ENCODE results near the gene GABBR1.

GABBR1 gene

DNA sequence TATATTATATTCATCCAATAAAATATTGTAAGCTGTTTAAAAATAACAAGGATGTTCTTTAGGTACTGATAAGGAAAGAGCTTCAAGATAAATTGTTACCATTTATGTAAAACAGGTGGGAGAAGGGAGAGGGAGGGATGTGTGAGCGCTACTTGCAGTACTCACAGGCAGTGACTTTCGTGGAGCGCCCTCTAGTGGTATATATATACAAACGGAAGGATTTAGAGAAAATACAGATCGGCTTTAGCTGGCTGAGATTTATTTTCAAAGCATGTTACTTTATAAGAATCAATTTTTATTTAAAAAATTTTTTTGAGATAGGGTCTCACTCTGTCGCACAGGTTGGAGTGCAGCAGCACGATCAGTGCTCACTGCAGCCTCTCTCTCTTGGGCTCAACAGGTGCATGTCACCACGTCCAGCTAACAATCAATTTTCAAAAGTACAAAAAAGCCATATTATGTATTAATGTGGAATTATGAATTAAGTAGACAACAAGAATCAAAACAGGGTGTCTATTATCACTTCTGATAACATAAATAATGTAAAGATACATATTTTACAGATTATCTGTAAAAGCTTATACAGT lies 20.6 kb upstream of the GABBR1 start:
- peak; percentile 61 for DNase-seq

DNA sequence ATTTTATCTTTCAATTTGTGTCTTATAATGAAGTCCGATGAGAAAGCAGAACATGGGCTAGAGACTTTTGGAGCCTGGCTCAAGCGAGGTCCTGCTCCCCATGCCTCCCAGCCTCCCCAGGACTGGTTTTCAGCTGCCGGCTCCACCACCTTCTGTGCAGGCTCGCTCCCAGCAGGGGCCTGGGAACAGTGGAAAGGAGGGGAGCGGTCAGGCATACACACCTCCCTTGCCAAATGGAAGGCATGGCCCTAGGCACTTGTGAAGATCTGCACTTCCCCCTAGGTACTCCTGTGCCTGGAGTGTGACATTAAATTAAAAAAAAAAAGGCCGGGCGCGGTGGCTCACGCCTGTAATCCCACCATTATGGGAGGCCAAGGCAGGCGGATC lies 19.2 kb upstream of the GABBR1 start:
- DNase-seq = no peak

DNA sequence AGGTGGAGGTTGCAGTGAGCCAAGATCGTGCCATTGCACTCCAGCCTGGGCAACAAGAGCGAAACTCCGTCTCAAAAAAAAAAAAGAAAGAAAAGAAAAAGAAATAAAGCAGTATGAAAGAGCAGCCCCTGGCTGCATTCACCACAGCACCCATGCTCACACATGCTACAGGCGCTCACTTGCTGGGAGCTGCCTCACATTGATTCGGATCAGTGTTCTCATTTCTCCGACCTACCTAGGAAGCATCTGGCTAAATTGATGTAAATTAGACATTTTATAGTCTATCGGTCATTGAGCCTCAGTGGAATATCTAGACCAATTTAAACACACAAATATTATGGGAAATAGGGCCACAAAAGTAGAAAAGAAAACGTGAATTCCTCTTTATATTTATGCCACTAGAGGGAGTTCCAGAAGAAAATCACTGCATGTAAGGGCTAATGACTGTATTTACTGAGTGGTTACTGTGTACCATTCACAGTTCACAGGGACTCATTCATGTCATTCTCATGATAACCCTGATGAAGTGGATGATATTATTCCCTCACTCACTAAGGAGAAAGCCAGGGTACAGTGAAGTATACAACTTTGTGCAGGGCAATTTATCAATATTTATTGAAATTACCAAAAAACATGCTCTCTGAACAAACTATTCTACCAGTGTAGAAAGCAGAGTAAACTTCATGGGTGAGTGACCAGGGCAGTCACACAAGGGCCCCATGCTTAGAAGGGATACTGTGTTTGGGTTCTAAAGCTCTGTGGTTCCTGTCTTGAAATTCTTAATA lies 18.6 kb upstream of the GABBR1 start:
- peak; percentile 36 for DNase-seq

DNA sequence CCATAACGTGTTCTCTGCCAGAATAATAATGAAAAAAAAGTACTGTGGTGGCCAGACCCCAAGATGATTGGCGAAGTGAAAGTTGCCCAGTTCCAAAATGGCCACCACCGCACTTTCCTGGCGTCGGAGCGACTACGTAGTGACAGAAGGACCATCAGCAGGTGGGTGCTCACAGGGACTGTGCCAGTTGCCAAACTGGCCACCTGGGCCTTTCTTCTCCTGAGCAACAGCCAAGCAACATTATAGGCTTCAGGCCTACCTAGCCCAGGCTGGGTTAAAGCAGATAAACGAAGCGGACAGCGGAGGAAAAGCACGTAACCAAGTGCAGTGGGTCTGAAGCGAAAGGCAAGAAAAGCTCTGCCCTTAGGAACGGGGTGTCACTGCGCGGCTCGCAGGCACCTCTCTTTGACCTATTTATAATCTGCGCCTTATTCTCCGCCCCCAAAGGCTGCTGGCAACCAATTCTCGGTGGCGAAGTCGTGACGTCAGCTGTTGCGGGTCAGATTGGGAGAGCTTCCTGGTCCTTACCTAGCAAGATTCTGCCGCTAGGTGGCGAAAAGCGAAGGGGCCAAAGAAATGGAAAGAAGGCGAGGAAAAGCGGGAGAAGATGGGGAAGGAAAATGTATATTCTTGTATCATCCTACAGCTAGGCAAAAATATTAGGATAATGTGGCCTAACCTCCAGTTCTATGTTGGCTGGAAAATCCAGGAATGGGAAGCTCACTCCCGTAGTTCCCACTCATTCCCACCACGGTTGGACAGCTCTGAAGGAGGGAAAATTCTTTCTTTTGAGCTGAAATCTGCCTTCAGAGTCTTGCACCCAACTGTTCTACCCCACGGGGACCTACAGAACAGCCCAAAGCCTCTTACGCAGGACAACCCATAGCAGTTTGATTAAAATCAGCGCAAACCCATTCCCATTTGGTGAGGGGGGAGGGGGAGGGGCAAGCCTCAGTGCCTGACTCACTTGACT lies 17.0 kb upstream of the GABBR1 start:
- peak; percentile 96 for DNase-seq

DNA sequence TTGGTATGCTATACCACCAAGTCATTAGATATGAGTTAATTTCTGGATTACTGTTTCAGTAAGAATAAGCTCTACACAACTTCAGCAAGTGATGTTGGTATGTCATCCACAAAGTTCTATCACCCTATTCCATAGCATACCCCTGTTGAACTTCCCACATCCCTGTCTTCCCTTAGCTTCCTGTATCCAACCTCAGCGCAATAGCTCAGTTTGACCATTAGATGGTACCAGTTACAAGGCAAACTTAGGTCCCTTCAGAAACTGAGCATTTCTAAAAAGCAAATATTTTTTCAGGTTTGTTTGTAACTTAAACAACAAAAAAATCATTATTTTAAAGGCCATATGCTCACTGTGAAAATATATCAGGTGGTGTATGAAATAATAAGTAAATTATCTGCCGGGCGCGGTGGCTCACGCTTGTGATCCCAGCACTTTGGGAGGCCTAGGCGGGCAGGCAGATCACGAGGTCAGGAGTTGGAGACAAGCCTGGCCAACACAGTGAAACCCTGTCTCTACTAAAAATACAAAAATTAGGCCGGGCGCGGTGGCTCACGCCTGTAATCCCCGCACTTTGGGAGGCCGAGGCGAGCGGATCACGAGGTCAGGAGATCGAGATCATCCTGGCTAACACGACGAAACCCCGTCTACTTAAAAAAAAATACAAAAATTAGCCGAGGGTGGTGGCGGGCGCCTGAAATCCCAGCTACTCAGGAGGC lies 15.1 kb upstream of the GABBR1 start:
- DNase-seq = peak; percentile 34

DNA sequence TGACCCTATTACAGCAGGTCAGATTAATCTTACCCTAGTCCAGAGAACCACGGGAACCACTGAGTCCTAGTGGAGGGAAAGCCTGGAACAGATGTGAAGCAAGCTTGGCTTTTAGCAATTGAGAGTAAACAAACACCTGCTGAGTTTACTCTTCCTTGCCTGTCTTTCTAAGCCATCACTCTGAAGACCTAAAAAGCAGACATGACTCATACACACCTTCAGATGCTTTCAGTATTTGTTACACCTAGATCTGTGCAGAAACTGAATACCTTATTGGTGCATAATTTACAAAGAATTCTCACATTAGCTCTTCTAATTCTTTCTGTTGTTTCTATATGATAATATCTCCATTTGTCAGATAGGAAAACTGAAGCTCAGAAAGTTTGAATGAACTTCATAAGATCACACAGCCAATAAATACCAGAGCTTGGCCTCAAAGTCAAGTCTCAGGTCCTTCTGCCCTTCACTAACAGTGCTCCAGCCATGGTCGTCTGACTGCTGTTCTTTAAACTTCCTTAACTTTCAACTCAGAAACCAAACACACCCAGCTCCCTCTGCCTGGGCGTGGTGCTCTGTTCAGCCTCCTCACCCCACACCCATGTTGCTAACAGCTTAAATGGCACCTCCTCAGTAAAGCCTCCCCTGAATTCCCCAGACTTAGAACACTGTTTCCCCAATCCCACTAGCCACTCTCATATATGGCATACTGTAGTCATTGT lies 8.6 kb upstream of the GABBR1 start:
- DNase-seq = no peak

DNA sequence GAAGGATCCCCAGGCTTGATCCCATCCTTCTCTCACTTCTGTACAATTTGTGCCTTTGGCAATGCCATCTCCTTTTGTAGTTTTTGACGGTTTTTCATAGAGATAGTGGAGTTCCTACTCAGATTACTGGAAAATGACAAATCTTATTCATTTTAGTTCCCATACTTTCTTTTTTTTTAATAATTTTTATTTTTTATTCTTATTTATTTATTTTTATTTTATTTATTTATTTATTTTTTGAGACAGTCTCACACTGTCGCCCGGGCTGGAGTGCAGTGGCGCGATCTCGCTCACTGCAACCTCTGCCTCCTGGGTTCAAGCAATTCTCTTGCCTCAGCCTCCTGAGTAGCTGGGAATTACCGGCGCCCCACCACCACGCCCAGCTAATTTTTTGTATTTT lies 4.3 kb upstream of the GABBR1 start:
- DNase-seq = no peak

DNA sequence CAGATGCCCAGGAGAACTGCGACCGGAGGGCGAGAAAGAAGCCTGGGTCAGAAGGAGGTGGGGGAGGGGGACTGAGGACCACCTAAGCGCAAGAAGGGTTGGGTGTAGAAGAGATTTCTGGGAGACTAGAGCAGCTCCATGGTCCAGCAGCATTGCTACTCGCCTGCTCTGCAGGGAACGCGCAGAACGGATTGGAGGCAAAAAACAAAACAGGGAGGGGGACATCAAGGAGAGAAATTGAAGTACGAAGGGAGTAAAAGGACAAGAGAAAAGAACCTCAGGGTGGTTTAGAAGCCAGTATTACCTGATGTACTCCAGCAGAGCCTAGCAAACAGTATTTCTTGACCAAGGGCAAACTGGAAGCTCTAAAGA lies 537 bp upstream of the GABBR1 start:
- no peak for DNase-seq

DNA sequence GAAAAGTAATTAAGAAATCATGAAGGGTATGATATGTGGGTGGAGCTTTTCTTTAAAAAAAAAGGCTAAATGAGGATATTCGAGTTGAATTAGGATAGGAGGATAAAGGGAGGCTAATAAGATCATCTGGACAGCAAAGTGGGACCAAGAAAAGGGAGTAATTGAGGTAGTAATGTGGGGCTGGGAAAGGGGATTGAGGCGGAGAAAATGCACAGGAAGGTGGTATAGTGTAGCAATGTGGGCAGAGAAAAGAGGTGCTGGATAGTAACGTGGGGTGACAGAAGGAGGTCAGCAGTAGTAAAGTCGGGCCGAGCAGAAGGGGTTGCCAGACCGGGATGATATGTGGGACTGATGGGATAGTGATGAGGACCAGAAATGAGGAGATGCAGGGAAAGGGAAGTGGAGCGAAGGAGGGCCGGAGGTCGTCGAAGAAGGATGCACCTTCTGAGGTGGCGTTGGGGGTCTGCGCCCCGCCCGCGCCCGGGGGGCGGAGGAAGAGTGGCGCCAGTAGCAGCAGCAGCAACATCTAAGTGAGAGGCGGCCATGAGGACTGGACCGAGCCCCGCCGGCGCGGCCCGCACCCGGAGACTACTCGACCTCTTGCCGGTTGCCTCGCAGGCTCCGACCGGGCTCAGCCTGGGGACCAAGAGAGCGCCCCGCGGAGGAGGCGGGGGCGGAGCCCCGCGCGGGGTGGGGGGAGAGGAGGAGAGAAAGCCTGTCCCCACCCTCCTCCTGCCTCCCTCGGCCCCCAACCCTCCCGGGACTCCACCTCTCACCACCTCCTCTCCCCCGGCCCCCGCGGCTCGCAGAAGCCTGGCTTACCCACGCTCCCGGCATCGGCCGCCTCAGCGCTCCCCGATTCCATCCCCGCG lies 887 bp downstream of the GABBR1 start:
- peak; percentile 77 for DNase-seq

DNA sequence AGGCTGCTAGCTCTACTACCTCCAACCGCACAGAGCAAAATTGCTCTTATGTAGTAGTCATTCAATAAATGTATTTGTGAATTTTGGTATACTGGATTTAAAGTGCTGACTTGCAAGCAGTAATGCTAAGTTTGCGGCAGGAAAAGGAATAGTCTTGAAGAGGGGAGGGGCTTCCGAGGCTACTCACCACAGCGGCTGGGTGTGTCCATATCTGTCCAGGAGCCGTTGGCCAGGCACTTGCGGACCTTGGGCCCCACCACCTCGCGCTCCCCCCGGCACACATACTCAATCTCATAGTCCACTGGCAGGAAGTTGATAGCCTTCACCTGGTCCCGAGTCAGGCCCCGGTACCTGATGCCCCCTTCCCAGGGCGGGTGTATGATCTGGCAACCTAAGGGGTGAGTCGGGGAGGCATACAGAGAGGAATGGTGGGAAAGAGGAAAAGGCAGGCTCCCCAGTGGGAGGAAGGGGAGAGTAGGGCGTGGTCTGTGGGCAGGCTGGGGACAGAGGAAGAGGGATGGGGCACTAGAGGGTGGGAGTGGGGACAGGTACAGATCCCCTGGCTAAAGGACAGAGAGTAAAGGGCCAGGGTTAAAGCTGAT lies 1.7 kb downstream of the GABBR1 start:
- DNase-seq = no peak

DNA sequence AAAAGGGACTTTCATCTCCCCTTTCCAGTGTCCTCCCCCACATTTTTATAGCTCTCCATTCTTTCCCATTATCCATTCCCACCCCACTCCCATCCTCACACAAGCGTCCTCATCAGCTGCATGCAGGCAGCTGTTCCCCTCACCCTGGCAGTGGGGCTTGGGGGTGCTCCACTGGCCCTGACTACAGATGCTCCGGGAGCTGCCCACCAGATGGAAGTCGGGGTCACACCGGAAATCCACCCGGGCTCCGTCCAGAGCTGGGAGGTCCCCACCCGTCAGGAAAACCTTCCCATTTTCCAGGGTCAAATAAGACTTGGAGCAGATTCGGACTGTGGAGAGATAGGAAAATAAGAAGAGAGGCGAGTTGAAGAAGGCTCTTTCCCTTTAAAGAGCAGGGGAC lies 2.7 kb downstream of the GABBR1 start:
- DNase-seq = no peak

DNA sequence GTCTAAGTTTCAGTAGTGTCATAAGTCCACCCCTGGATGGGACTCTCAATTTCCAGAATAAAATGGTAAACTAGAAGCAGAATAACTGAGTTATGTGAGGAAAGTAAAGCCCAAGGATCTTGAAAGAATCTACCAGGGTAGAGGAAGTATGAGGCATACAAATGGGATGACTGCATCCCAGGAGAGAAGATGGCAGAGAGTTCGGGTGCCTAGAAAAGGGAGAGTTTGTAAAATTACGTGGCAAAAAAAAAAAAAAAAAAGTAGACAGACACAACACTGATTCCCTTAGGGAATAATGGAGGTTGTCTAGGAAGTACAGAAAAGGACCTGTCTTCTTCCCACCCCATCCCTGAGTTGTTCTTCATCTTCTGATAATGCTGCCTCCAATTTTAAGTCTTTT lies 3.4 kb downstream of the GABBR1 start:
- DNase-seq = no peak

DNA sequence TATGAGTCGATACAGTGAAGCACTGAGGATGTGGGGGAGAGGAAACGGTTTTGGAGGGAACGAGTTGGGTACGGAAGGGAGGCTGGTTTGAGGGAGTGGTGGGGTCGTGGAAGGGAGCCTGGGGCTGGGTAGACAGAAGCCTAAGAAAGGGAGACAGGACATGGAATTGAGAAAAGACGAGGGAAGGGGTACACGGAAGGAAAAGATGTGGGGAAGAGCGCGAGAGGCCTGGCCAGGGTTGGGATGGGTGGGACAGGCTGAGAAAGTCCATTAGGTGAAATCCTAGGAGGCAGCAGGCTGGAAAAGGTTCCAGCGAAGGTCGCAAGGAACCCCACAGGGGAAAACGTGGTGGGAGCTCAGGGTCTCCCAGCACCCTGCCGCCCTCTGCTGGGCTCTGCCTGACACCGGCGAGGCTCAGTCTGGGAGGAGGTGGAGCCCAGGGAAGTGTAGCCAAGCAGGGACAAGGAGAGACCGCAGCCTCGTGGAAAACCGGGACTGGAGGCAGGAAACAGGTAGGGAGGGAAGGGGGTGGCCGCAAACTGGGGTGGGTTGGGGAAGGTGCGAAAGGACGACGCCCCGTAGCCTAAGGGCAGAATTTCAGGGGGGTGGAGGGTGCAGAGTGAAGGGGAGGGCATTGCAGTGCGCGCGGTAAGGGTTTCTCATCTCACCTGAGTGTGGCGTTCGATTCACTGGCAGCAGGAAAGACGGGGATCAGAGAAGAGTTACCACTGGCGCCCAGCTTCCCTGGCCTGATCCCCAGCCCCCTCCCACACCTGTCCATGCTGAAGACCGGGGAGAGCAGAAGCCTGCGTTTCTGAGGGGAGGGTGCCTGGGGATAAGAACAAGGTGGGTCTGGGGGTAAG lies 4.3 kb downstream of the GABBR1 start:
- peak; percentile 78 for DNase-seq

DNA sequence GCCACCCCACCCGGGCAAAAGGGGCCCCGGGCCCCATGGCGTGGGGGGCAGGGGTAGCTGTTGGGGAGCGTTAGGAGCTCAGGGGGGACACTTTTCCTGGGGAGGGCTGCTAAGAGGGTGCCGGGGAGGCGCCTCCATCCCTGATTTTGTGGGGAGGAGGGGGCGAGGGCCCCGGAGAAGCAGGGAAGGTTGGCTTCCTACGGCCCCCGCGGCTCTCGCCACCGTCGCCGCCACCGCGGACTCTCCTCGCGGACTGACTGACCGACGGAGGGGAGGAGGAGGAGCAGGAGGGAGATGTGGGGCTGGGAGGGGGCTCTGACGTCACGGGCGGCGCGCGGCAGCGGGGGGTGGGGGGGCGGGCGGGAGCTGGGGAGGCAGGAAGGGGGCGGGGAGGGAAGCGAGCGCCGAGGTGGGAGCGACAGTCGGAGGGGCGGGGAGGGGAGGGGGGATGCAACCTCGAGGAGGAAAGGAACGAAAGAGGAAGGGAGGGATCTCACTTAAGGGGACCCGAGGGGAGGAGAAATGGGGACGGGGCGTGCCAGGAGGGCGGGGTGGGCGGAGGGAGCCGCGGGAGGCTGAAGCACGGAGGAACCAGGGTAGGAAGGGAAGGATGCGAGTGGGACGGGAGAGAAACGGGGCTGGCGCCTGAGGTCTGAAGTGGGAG lies 5.1 kb downstream of the GABBR1 start:
- DNase-seq = peak; percentile 90

DNA sequence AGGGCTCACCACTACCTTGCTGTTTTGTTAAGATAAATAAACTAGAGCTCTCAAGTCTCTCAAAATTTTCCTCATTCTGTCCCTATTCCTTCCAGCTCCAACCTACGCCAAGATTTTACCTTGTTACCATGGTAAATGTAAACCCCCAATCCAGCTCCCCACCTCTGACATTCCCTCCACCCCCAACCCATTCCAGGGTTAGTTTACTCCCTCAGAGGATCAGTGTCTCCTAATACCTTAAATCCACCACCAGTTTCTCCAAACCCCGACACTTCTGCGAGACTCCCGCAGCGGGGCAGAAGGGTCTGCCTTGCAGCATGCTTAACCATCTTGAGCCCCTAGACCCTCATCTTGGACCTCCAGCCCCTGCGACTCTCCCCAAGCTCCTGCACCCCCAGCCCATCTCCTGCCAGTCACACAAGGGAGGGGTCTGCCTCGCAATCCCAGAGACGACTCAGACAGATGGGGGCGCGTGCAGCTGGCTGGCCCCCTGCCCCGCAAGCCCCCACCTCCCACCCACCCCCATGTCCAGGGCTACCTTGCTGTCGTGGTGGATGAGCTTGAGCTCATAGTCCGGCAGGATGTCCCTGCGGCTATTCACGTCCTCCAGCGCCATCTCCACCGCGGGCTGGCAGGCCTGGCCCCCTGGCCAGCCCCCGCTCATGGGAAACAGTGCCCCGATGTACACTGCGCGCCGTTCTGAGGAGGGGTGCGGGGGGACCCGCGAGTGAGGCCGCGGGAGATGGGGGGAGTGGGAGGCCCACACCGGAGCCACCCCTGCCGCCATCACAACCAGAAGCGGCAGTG lies 5.8 kb downstream of the GABBR1 start:
- no peak for DNase-seq

DNA sequence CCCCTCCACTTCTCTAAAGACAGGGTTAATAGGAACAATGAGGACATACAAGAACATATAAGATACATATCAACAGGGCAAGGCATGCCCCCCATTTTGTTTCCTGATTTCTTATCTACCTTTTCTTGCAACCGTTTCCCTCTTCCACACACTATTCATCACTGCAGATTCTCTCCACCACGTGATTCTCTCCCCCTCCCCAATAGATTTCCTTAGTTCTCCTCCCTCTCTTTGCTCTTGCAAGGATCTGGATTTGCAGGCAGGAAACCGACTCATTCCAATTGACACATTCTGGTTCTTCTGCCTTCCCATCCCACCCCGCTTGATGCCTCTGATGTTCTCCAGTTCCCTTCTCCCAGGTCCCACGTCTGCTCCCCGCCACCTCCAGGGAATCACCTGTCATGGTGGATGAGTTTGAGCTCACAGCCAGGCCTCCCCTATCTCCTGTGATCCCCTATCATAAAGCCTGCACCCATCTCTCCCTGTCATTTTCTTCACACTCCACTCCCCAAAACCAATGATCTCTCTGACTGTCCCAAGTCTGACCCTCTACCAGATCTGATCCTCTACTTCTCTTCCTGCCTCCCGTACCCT lies 7.5 kb downstream of the GABBR1 start:
- no peak for DNase-seq

DNA sequence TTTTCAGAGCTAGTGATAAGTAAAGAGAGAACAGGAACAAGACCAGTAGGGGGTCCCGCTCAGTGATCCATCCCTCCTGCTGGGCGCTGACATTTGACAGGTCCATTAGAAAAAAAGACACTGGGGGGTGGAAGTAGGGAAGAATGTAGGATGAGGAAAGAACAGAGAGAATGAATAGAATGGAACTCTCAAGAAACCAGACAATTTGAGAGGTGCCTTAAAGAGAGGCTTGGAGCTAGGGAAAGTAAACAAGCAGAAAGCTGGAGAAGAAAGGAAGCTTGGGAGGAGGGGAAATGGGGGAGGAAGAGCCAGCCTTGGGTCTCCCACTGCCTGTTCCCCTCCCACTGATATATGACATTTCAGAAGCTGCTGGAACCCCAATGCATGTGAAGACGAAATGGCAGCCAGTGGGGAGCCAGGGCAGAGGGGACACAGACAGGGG lies 8.4 kb downstream of the GABBR1 start:
- DNase-seq = peak; percentile 44

DNA sequence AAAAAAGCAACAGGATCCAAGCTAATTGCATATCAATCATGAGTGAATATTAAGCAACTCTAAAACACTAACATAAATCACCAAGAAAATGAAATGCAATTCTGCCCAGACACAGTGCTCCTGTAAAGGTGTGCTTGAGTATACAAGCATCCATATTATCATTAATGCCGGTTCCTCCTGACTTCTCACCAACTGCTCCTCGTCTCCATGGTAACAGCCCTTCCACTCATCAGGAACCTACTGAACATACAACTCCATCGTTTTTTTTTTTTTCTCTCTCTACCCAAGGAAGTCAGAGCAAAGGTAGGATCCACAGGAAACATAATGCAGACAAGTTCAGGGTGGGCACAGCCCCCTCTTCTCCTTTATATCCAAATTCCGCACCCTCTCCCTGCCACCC lies 12.4 kb downstream of the GABBR1 start:
- DNase-seq = no peak
